ENCODE data around the gene INHA. TPM values are rescaled to one million over a fixed set of nuclear protein-coding genes. Genes with fewer than 3 reads are reported as not detected.
A peak's percentile ranks its signal among the peaks of the same experiment; 100 is the strongest.

The INHA gene
- total and polyA plus RNA-seq, 4 donors = 0.47 to 0.98 (median 0.58) TPM; not detected in 1

GRCh38 chr2:219576505-219577388, 4.6 kb downstream of the INHA start:
- Histone ChIP-seq H3K36me3 (ENCODE audit: control insufficient read depth in 4 of 4, insufficient read depth in 4 of 4, low read length in 4 of 4) (no peaks in the 10 kb centered on the region), H3K27ac (ENCODE audit: low read depth in 1 of 2, low read length in 1 of 2) (no peak overlapping the region), H3K4me3 (no peak overlapping the region), H3K4me1 (ENCODE audit: control insufficient read depth in 5 of 5, insufficient read depth in 5 of 5, low read length in 5 of 5) (peaks cover 0 to 31% (median 8%) of the 10 kb centered on the region in 5 donors), H3K27me3 (ENCODE audit: control insufficient read depth in 3 of 3, insufficient read depth in 3 of 3, low read length in 2 of 3) (no peaks in the 10 kb centered on the region), H3K9ac (ENCODE audit: insufficient read depth in 1 of 2, low read length in 2 of 2) (no peak overlapping the region), H3K9me3 (ENCODE audit: control insufficient read depth in 4 of 4, insufficient read depth in 3 of 4, low read length in 3 of 4) (no peaks in the 10 kb centered on the region)
- no peak for TF ChIP-seq CTCF (IDR thresholded peaks at IDR 0.05; ENCODE audit: control extremely low read depth, extremely low read depth)
- DNase-seq (peak; percentile 73 to 86 (median 86)), ATAC-seq (ENCODE audit: insufficient read depth, low FRiP score) (no peak)
- WGBS, 2 donors = 41 to 56% methylated on average over 15 of the region's 15 CpGs

- Histone ChIP-seq H3K4me3 (no peak overlapping the region), H3K27me3 (ENCODE audit: control insufficient read depth in 3 of 3, insufficient read depth in 3 of 3, low read length in 2 of 3) (no peaks in the 10 kb centered on the region), H3K4me1 (ENCODE audit: control insufficient read depth in 5 of 5, insufficient read depth in 5 of 5, low read length in 5 of 5) (peaks cover 0 to 28% (median 5%) of the 10 kb centered on the region in 5 donors), H3K36me3 (ENCODE audit: control insufficient read depth in 4 of 4, insufficient read depth in 4 of 4, low read length in 4 of 4) (no peaks in the 10 kb centered on the region), H3K9me3 (ENCODE audit: control insufficient read depth in 4 of 4, insufficient read depth in 3 of 4, low read length in 3 of 4) (no peaks in the 10 kb centered on the region), H3K27ac (ENCODE audit: low read depth in 1 of 2, low read length in 1 of 2) (peak overlapping the region in 1 of 2 donors; percentile 54), H3K9ac (ENCODE audit: insufficient read depth in 1 of 2, low read length in 2 of 2) (no peak overlapping the region)
- ATAC-seq (ENCODE audit: insufficient read depth, low FRiP score) (no peak), DNase-seq (peak; percentile 37 to 75 (median 59))
- 60 to 66% methylated on average over 8 of the region's 8 CpGs for WGBS, 2 donors
- TF ChIP-seq CTCF (IDR thresholded peaks at IDR 0.05; ENCODE audit: control extremely low read depth, extremely low read depth) = no peak
Measured at GRCh38 chr2:219578811-219579613, 6.9 kb downstream of the INHA start.

GRCh38 chr2:219581346-219581745, 9.2 kb downstream of the INHA start:
- DNase-seq = no peak

More at GRCh38 chr2:219581346-219581745, 9.2 kb downstream of the INHA start:
- Histone ChIP-seq H3K4me1 (ENCODE audit: control insufficient read depth in 5 of 5, insufficient read depth in 5 of 5, low read length in 5 of 5) (peaks cover 0 to 20% (median 5%) of the 10 kb centered on the region in 5 donors), H3K27ac (ENCODE audit: low read depth in 1 of 2, low read length in 1 of 2) (no peak overlapping the region), H3K4me3 (no peak overlapping the region), H3K9me3 (ENCODE audit: control insufficient read depth in 4 of 4, insufficient read depth in 3 of 4, low read length in 3 of 4) (no peaks in the 10 kb centered on the region), H3K9ac (ENCODE audit: insufficient read depth in 1 of 2, low read length in 2 of 2) (no peak overlapping the region), H3K27me3 (ENCODE audit: control insufficient read depth in 3 of 3, insufficient read depth in 3 of 3, low read length in 2 of 3) (no peaks in the 10 kb centered on the region), H3K36me3 (ENCODE audit: control insufficient read depth in 4 of 4, insufficient read depth in 4 of 4, low read length in 4 of 4) (no peaks in the 10 kb centered on the region)
- ATAC-seq (ENCODE audit: insufficient read depth, low FRiP score) = no peak
- WGBS, 2 donors = 74 to 81% methylated on average over 2 of the region's 2 CpGs
- TF ChIP-seq CTCF (IDR thresholded peaks at IDR 0.05; ENCODE audit: control extremely low read depth, extremely low read depth) = no peak
